Measurements from ENCODE around the gene ZNF652. TPM values are rescaled to one million over a fixed set of nuclear protein-coding genes. Genes with fewer than 3 reads are reported as not detected.

The ZNF652 gene
- total RNA-seq, 2 donors from 2014 or later = 42.6 to 60.0 TPM

- Histone ChIP-seq H3K9me3 (ENCODE audit: control insufficient read depth, low read length) (no peaks in the 10 kb centered on the region), H3K27ac (ENCODE audit: low read depth, low read length) (no peak overlapping the region), H3K9ac (ENCODE audit: extremely low read depth, low read length, poor library complexity, severe bottlenecking) (no peak overlapping the region), H3K36me3 (ENCODE audit: control insufficient read depth, insufficient read depth, low read length) (peaks cover 41% of the 10 kb centered on the region), H3K4me3 (ENCODE audit: low read length) (no peak overlapping the region), H3K27me3 (ENCODE audit: control insufficient read depth, insufficient read depth, low read length, poor library complexity, severe bottlenecking) (no peaks in the 10 kb centered on the region), H3K4me1 (ENCODE audit: control insufficient read depth, insufficient read depth, low read length) (no peaks in the 10 kb centered on the region)
- 67 to 75% methylated on average over 7 to 9 of the region's 9 CpGs for WGBS, 2 experiments (ENCODE audit: insufficient coverage in 1 of 2, insufficient read length in 1 of 2)
- Mint-ChIP-seq H3K4me1 (peaks cover 3% of the 10 kb centered on the region), H3K36me3 (ENCODE audit: low read depth) (peaks cover 15% of the 10 kb centered on the region), H3K9me3 (no peaks in the 10 kb centered on the region), H3K27me3 (ENCODE audit: insufficient read depth) (no peaks in the 10 kb centered on the region), H3K27ac (peak overlapping the region; percentile 67), H3K4me3 (no peak overlapping the region)
- DNase-seq = peak; percentile 91
- peak; percentile 92 for TF ChIP-seq CTCF (conservative IDR thresholded peaks at IDR 0.05)
Measured at GRCh38 chr17:49315551-49316257, 46.3 kb downstream of the ZNF652 start.

GRCh38 chr17:49312722-49313121, 49.3 kb downstream of the ZNF652 start:
- Mint-ChIP-seq H3K4me3 (no peak overlapping the region), H3K36me3 (ENCODE audit: low read depth) (peaks cover 27% of the 10 kb centered on the region), H3K27me3 (ENCODE audit: insufficient read depth) (no peaks in the 10 kb centered on the region), H3K27ac (no peak overlapping the region), H3K4me1 (peaks cover 3% of the 10 kb centered on the region), H3K9me3 (no peaks in the 10 kb centered on the region)
- Histone ChIP-seq H3K27ac (ENCODE audit: low read depth, low read length) (no peak overlapping the region), H3K36me3 (ENCODE audit: control insufficient read depth, insufficient read depth, low read length) (peaks cover 43% of the 10 kb centered on the region), H3K9me3 (ENCODE audit: control insufficient read depth, low read length) (no peaks in the 10 kb centered on the region), H3K27me3 (ENCODE audit: control insufficient read depth, insufficient read depth, low read length, poor library complexity, severe bottlenecking) (no peaks in the 10 kb centered on the region), H3K9ac (ENCODE audit: extremely low read depth, low read length, poor library complexity, severe bottlenecking) (no peak overlapping the region), H3K4me1 (ENCODE audit: control insufficient read depth, insufficient read depth, low read length) (no peaks in the 10 kb centered on the region), H3K4me3 (ENCODE audit: low read length) (no peak overlapping the region)
- TF ChIP-seq CTCF (conservative IDR thresholded peaks at IDR 0.05) = no peak
- DNase-seq = no peak
- 95 to 100% methylated on average over 1 to 3 of the region's 3 CpGs for WGBS, 2 experiments (ENCODE audit: insufficient coverage in 1 of 2, insufficient read length in 1 of 2)

GRCh38 chr17:49299996-49300395, 62.1 kb downstream of the ZNF652 start:
- Histone ChIP-seq H3K27ac (ENCODE audit: low read depth, low read length) (no peak overlapping the region), H3K4me3 (ENCODE audit: low read length) (no peak overlapping the region), H3K36me3 (ENCODE audit: control insufficient read depth, insufficient read depth, low read length) (peaks cover 27% of the 10 kb centered on the region), H3K9ac (ENCODE audit: extremely low read depth, low read length, poor library complexity, severe bottlenecking) (no peak overlapping the region), H3K9me3 (ENCODE audit: control insufficient read depth, low read length) (no peaks in the 10 kb centered on the region), H3K4me1 (ENCODE audit: control insufficient read depth, insufficient read depth, low read length) (no peaks in the 10 kb centered on the region), H3K27me3 (ENCODE audit: control insufficient read depth, insufficient read depth, low read length, poor library complexity, severe bottlenecking) (no peaks in the 10 kb centered on the region)
- no peaks in the 10 kb centered on the region for H3K9me3 Mint-ChIP-seq
- WGBS, 2 experiments (ENCODE audit: insufficient coverage in 1 of 2, insufficient read length in 1 of 2) = 90 to 93% methylated on average over 3 of the region's 3 CpGs
- no peak for TF ChIP-seq CTCF (conservative IDR thresholded peaks at IDR 0.05)
- H3K36me3 Mint-ChIP-seq (ENCODE audit: low read depth) = peaks cover 38% of the 10 kb centered on the region
- no peaks in the 10 kb centered on the region for H3K27me3 Mint-ChIP-seq (ENCODE audit: insufficient read depth)
- H3K4me1 Mint-ChIP-seq = no peaks in the 10 kb centered on the region
- no peak overlapping the region for H3K27ac Mint-ChIP-seq
- DNase-seq = no peak
- H3K4me3 Mint-ChIP-seq = no peak overlapping the region
